K562 (cell line): Measurements from ENCODE around the gene SOBP. TPM values are rescaled to one million over a fixed set of nuclear protein-coding genes. Genes with fewer than 3 reads are reported as not detected.

Source experiments
- ADNP ChIP-seq: fragments of 200-800 bp; sonication (Bioruptor generic); IDR thresholded peaks from 2 replicates; pipeline ENCODE4 v1.6.1; 2016; ENCODE audit warnings: missing genetic modification characterization, missing compliant biosample characterization
- BRF2 ChIP-seq: IDR thresholded peaks from 3 replicates; pipeline ENCODE4 v1.6.1; 2011; ENCODE audit warnings: borderline replicate concordance, mild to moderate bottlenecking; ENCODE audit not compliant: insufficient read length, insufficient read depth
- CTCF ChIP-seq, 3 experiments: IDR thresholded peaks in 2 of 3; conservative IDR thresholded peaks in 1 of 3; 2 replicates each; pipeline ENCODE4 v1.5.1; 2011 to 2012; ENCODE audit warnings: low read length in 3 of 3, mild to moderate bottlenecking in 3 of 3, control low read depth in 2 of 3, improper control_type of control experiment in 1 of 3, inconsistent platforms in 1 of 3, low read depth in 1 of 3, mixed read lengths in 1 of 3, moderate library complexity in 1 of 3; ENCODE audit not compliant: insufficient read depth in 2 of 3
- HDAC6 ChIP-seq: IDR thresholded peaks from 2 replicates; pipeline ENCODE4 v1.6.1; 2012; ENCODE audit warnings: low read depth, mild to moderate bottlenecking, control low read depth, inconsistent platforms, low read length, moderate library complexity
- HSF4 ChIP-seq: fragments of 250-450 bp; sonication (Bioruptor Pico); IDR thresholded peaks from 2 replicates; pipeline ENCODE4 v2.1.2; 2022; ENCODE audit warnings: mild to moderate bottlenecking, moderate library complexity, borderline replicate concordance
- NFXL1 ChIP-seq: fragments of 450-650 bp; formaldehyde crosslinking; IDR thresholded peaks from 2 replicates; pipeline ENCODE4 v1.4.0; 2021; ENCODE audit warnings: mild to moderate bottlenecking
- PHTF2 ChIP-seq: fragments of 250-450 bp; sonication (Bioruptor Pico); IDR thresholded peaks from 2 replicates; pipeline ENCODE4 v1.5.0; 2021; ENCODE audit warnings: mild to moderate bottlenecking
- SIN3A ChIP-seq, 2 experiments: fragments of 150-350 bp in 1 of 2; IDR thresholded peaks; 2 replicates each; pipeline ENCODE4 v1.6.1; 2011 to 2016; ENCODE audit warnings: borderline replicate concordance in 2 of 2, low read depth in 2 of 2, low read length in 2 of 2, mild to moderate bottlenecking in 2 of 2, moderate library complexity in 2 of 2; ENCODE audit not compliant: control insufficient read depth in 1 of 2
- SNRNP70 ChIP-seq: fragments of 200-400 bp; formaldehyde crosslinking; optimal IDR thresholded peaks from 2 replicates; pipeline ENCODE3; 2017; ENCODE audit warnings: low read depth, low read length
- SREBF2 ChIP-seq: sonication (generic); formaldehyde crosslinking; IDR thresholded peaks from 2 replicates; pipeline ENCODE4 v1.4.0; 2020; ENCODE audit warnings: mild to moderate bottlenecking, missing genetic modification reagents
- TFE3 ChIP-seq: fragments of 450-650 bp; formaldehyde crosslinking; IDR thresholded peaks from 2 replicates; pipeline ENCODE4 v1.4.0; 2020; ENCODE audit warnings: mild to moderate bottlenecking, mixed read lengths
- ZNF24 ChIP-seq: fragments of 450-650 bp; IDR thresholded peaks from 2 replicates; pipeline ENCODE4 v1.6.1; 2016
- ZNF507 ChIP-seq: conservative IDR thresholded peaks from 2 replicates; pipeline ENCODE4 v1.6.1; 2017; ENCODE audit warnings: missing genetic modification characterization, missing compliant biosample characterization
- polyA plus RNA-seq, 8 experiments: library from polyadenylated mRNA; depleted of rRNA in 4 of 8; stranded (reverse) in 5 of 8; unstranded in 3 of 8; fragments of >200 nt; fragmentation: Nextera tagmentation in 2 of 8; fragmentation: Illumina TruSeq in 1 of 8; extraction: Ambion mirVana in 2 of 8; extraction: Trizol in 1 of 8; gene quantifications; 2 replicates each; pipeline versions ENCODE4 v1.2.1 to v1.2.3, GENCODE V29; 2011 to 2014; ENCODE audit warnings: inconsistent platforms in 1 of 8, missing spikeins in 1 of 8
- total RNA-seq, 7 experiments: library from RNA; depleted of rRNA in 6 of 7; stranded (reverse); fragments of >200 nt in 6 of 7; fragmentation: Illumina TruSeq in 2 of 7; extraction: Trizol in 2 of 7; gene quantifications; 2 replicates each; pipeline versions ENCODE4 v1.2.1 to v1.2.3, GENCODE V29; 2011 to 2021; ENCODE audit warnings: low replicate concordance in 1 of 7

The SOBP gene
- total and polyA plus RNA-seq, 9 of the 15 experiments (the other 6 are each of a cell fraction or from before 2014, with no cell fraction given): 0.16 TPM; not detected in 8

GRCh38 chr6:107689951-107690642, 200.2 kb downstream of the SOBP start (continued):
- TF ChIP-seq SIN3A (IDR thresholded peaks at IDR 0.05; ENCODE audit: borderline replicate concordance in 2 of 2, control insufficient read depth in 1 of 2, low read depth in 2 of 2, low read length in 2 of 2) (no peak), ZNF507 (tag) (no peak), HSF4 (CRISPR knock-in tag) (no peak), PHTF2 (CRISPR knock-in tag) (no peak), ZNF24 (no peak), SREBF2 (CRISPR knock-in tag) (no peak), BRF2 (no peak), NFXL1 (CRISPR knock-in tag) (no peak), HDAC6 (no peak), TFE3 (no peak), SNRNP70 (no peak), ADNP (tag) (no peak), CTCF (IDR thresholded peaks at IDR 0.05 in 2 of 3, conservative IDR thresholded peaks at IDR 0.05 in 1 of 3; ENCODE audit: insufficient read depth in 2 of 3, low read depth in 1 of 3, low read length in 3 of 3) (no peak)
